Gastrocnemius medialis (tissue), 4 donors: ENCODE data around the gene PKHD1. TPM values are rescaled to one million over a fixed set of nuclear protein-coding genes. Genes with fewer than 3 reads are reported as not detected.

ENCODE experiments used
- ATAC-seq, 2 donors: fragments of 150-250 bp; one replicate each; pipeline ENCODE4 v1.9.1; 2016
- DNase-seq, 2 donors: peaks; one replicate each; pipeline ENCODE4 v3.0.0-alpha.2; 2019
- H3K27ac ChIP-seq, 4 donors: fragments of 200-600 bp; sonication (generic); 1 replicate in 1 of 4; 2 replicates in 3 of 4; pipeline ENCODE4 v1.5.1; 2016 to 2018; ENCODE audit warnings: mild to moderate bottlenecking in 2 of 4, moderate library complexity in 1 of 4
- H3K27me3 ChIP-seq, 3 donors: fragments of 200-600 bp; sonication (generic) in 2 of 3; 1 replicate in 1 of 3; 2 replicates in 2 of 3; pipeline versions ENCODE4 v1.5.1 to v1.6.0; 2016 to 2019; ENCODE audit warnings: mild to moderate bottlenecking in 1 of 3, moderate library complexity in 1 of 3
- H3K36me3 ChIP-seq, 2 donors: fragments of 200-600 bp; sonication (generic) in 1 of 2; one replicate each; pipeline ENCODE4 v1.5.1; 2017 to 2018
- H3K4me1 ChIP-seq, 2 donors: fragments of 200-600 bp; sonication (generic) in 1 of 2; one replicate each; pipeline ENCODE4 v1.5.1; 2016 to 2017; ENCODE audit warnings: mild to moderate bottlenecking in 2 of 2
- H3K4me3 ChIP-seq, 4 donors: fragments of 200-600 bp; sonication (generic) in 3 of 4; 1 replicate in 1 of 4; 2 replicates in 3 of 4; pipeline ENCODE4 v1.5.1; 2016 to 2019; ENCODE audit warnings: mild to moderate bottlenecking in 2 of 4
- H3K9me3 ChIP-seq, 3 donors: fragments of 200-600 bp; sonication (generic) in 2 of 3; 1 replicate in 1 of 3; 2 replicates in 2 of 3; pipeline ENCODE4 v1.5.1; 2016 to 2019
- POLR2A ChIP-seq, 2 donors: fragments of 450-650 bp; IDR thresholded peaks; one replicate each; pipeline ENCODE4 v1.6.1; 2017; ENCODE audit warnings: antibody characterized with exemption in 2 of 2, mild to moderate bottlenecking in 2 of 2, moderate library complexity in 2 of 2
- in situ Hi-C, 4 donors: fragments of 200-750 bp; cut with MboI; loops; one replicate each; pipeline versions ENCODE4 v1.15.0 to v1.8.0; 2017; ENCODE audit warnings: low sequenced_read_pairs in 4 of 4
- intact Hi-C: fragments of 100-400 bp; cut with DNase I; formaldehyde crosslinking; loops from one replicate; pipeline ENCODE4 v1.15.1; 2023; ENCODE audit warnings: low total_unique reads
- total RNA-seq, 4 donors: library from RNA; depleted of rRNA; stranded (reverse); fragments of >200 nt; gene quantifications; one replicate each; pipeline versions ENCODE4 v1.1.0 to v1.2.3, GENCODE V29; 2016
- TF ChIP-seq, protein P1 (sequence below), 5 experiments: fragments of 450-650 bp in 3 of 5; fragments of 200-600 bp in 2 of 5; sonication (generic) in 2 of 5; IDR thresholded peaks in 4 of 5; conservative IDR thresholded peaks in 1 of 5; 1 replicate in 4 of 5; 2 replicates in 1 of 5; pipeline ENCODE4 v1.5.1; 2016 to 2019; ENCODE audit warnings: antibody characterized with exemption in 5 of 5, mild to moderate bottlenecking in 3 of 5, moderate library complexity in 3 of 5

The PKHD1 gene
- total RNA-seq, 4 donors from 2014 or later = 0.02 to 0.05 (median 0.02) TPM; not detected in 1

DNA sequence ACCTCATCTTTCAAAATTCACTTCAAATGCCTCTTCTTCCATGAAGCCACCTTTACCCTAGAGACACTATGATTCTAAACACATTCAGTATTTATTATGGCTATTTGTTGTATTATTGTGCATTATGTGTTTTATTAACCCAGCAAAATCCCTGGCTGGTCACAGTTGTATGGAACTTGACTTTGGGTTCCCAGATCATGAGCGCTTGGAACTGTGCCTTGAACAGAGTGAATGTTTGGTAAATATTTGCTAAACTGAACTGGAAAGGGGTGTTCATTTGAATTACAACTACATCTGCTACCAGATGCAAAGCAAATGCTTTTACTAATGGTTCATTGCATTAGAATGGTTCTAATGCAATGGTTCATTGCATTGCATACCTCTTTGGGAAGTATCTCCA is 259.8 kb downstream of the PKHD1 start:
- in situ Hi-C loops = no loop called here
- no peaks in the 10 kb centered on the region for H3K36me3 ChIP-seq
- H3K4me1 ChIP-seq = no peaks in the 10 kb centered on the region

DNA sequence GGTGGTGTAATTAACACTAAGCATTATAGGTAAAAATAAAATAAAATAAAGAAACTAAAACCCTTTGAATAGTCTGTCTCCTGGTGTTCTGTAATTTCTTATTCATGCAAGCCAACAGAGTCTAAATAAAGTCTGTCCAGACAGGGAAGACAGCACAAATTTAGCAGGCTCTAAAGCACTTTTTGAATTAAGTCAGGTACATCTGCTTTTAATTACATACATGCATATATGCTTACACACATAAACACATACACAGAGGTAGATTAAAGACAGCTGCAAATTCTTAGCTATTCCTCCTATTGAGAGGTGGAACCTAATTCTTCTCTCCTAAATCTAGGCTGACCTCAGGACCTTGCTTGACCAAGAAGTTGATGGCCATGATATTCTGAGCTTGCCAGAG is 262.5 kb downstream of the PKHD1 start:
- DNase-seq (no peak), ATAC-seq (no peak)
- H3K27ac ChIP-seq = no peak overlapping the region
- intact Hi-C loops = no loop called here
- H3K27me3 ChIP-seq = no peaks in the 10 kb centered on the region
- no peaks in the 10 kb centered on the region for H3K4me1 ChIP-seq
- no peaks in the 10 kb centered on the region for H3K36me3 ChIP-seq
- no peak overlapping the region for H3K4me3 ChIP-seq
- no peaks in the 10 kb centered on the region for H3K9me3 ChIP-seq
- in situ Hi-C loops = no loop called here
- TF ChIP-seq, protein P1, sequence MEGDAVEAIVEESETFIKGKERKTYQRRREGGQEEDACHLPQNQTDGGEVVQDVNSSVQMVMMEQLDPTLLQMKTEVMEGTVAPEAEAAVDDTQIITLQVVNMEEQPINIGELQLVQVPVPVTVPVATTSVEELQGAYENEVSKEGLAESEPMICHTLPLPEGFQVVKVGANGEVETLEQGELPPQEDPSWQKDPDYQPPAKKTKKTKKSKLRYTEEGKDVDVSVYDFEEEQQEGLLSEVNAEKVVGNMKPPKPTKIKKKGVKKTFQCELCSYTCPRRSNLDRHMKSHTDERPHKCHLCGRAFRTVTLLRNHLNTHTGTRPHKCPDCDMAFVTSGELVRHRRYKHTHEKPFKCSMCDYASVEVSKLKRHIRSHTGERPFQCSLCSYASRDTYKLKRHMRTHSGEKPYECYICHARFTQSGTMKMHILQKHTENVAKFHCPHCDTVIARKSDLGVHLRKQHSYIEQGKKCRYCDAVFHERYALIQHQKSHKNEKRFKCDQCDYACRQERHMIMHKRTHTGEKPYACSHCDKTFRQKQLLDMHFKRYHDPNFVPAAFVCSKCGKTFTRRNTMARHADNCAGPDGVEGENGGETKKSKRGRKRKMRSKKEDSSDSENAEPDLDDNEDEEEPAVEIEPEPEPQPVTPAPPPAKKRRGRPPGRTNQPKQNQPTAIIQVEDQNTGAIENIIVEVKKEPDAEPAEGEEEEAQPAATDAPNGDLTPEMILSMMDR (IDR thresholded peaks at IDR 0.05 in 4 of 5, conservative IDR thresholded peaks at IDR 0.05 in 1 of 5) = no peak
- TF ChIP-seq POLR2A (IDR thresholded peaks at IDR 0.05) = no peak

More for the DNA sequence above, 259.8 kb downstream of the PKHD1 start:
- ATAC-seq (no peak), DNase-seq (no peak)
- intact Hi-C loops = no loop called here
- Histone ChIP-seq H3K27me3 (no peaks in the 10 kb centered on the region), H3K27ac (no peak overlapping the region), H3K4me3 (no peak overlapping the region), H3K9me3 (no peaks in the 10 kb centered on the region)
- TF ChIP-seq, protein P1 (IDR thresholded peaks at IDR 0.05 in 4 of 5, conservative IDR thresholded peaks at IDR 0.05 in 1 of 5) = no peak
- no peak for TF ChIP-seq POLR2A (IDR thresholded peaks at IDR 0.05)

DNA sequence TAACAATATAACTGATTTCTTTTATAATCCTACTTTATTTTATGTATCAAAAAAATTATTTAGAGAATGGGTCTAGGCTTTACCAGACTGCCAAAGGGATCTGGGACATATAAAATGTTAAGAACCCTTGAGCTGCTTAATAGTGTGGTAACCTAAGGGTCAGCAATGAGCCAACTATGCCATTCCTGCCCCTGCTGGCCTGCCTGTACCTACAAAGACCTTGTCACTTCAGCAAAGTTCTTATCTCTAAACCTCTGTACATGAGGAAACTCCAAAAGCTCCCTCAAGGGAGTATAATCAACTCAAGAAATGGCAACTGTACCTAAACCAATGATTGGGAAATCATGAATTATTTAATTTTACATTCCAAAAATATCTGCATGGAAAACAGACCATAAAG is 266.9 kb downstream of the PKHD1 start:
- H3K4me3 ChIP-seq = no peak overlapping the region
- ATAC-seq (no peak), DNase-seq (no peak)
- no peaks in the 10 kb centered on the region for H3K36me3 ChIP-seq
- H3K27ac ChIP-seq = no peak overlapping the region
- H3K27me3 ChIP-seq = no peaks in the 10 kb centered on the region
- in situ Hi-C loops (no loop called here), intact Hi-C loops (no loop called here)
- TF ChIP-seq, protein P1 (IDR thresholded peaks at IDR 0.05 in 4 of 5, conservative IDR thresholded peaks at IDR 0.05 in 1 of 5) = no peak
- no peak for TF ChIP-seq POLR2A (IDR thresholded peaks at IDR 0.05)
- H3K4me1 ChIP-seq = no peaks in the 10 kb centered on the region
- no peaks in the 10 kb centered on the region for H3K9me3 ChIP-seq

DNA sequence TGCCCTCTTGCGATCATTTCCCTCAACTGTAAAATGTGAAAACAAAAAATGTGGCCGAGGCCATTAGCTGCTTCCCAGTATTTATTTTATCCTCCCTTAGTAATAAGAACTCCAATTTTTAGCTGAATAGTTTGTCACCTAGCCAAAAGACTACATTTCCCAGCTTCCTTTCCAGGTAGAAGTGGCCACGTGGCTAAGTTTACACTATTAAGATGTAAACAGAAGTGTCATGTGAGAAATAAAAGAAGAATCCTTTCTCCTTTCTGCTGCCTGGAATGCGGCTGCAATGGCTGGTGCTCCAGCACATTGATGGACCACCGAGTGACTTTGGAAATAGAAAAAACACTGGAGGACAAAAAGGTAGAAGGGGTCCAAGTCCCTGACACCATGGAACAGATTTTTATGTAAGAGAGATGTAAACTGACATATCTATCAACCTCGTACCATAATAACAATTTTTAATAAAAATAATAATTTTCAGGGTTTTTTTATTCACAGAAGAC is 268.8 kb downstream of the PKHD1 start:
- Histone ChIP-seq H3K27ac (no peak overlapping the region), H3K36me3 (no peaks in the 10 kb centered on the region), H3K4me3 (no peak overlapping the region), H3K27me3 (no peaks in the 10 kb centered on the region), H3K9me3 (no peaks in the 10 kb centered on the region), H3K4me1 (no peaks in the 10 kb centered on the region)
- DNase-seq = no peak
- in situ Hi-C loops (no loop called here), intact Hi-C loops (no loop called here)
- ATAC-seq = no peak
- no peak for TF ChIP-seq POLR2A (IDR thresholded peaks at IDR 0.05)
- TF ChIP-seq, protein P1 (IDR thresholded peaks at IDR 0.05 in 4 of 5, conservative IDR thresholded peaks at IDR 0.05 in 1 of 5) = no peak

DNA sequence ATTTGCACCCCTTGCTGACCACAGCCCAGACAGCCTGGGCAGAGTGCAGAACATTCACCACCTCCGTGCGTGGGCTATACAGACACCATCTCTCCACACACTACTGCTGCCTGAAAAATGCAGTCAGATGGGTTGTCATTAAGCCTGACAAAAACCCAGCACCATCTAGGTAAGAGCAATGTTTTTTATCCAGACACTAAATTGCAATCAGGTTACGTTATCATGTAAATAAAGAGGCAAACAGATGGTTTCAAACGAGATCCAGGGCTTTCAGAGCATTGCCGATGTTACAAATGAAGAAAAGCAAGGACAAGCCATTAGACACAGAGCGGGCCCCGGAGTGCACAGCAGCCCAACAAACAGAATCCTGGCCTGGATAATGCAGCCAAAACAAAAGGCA is 269.6 kb downstream of the PKHD1 start:
- in situ Hi-C loops = no loop called here
- H3K36me3 ChIP-seq = no peaks in the 10 kb centered on the region
- ATAC-seq = no peak
- no peaks in the 10 kb centered on the region for H3K9me3 ChIP-seq
- no peak for DNase-seq
- no peaks in the 10 kb centered on the region for H3K4me1 ChIP-seq
- H3K27ac ChIP-seq = no peak overlapping the region
- intact Hi-C loops = no loop called here
- no peak for TF ChIP-seq POLR2A (IDR thresholded peaks at IDR 0.05)
- TF ChIP-seq, protein P1 (IDR thresholded peaks at IDR 0.05 in 4 of 5, conservative IDR thresholded peaks at IDR 0.05 in 1 of 5) = no peak
- H3K27me3 ChIP-seq = no peaks in the 10 kb centered on the region
- no peak overlapping the region for H3K4me3 ChIP-seq
